Stomach smooth muscle (tissue), 2 donors: ENCODE measurements around the gene CLCN1.

Experiments used
- H3K27ac ChIP-seq: one replicate; pipeline ENCODE4 v1.7.0; 2013; ENCODE audit warnings: mild to moderate bottlenecking, low read length, inconsistent platforms
- H3K27me3 ChIP-seq, 2 donors: one replicate each; pipeline ENCODE4 v1.7.0; 2013; ENCODE audit warnings: low read length in 2 of 2; ENCODE audit not compliant: insufficient read depth in 2 of 2, control insufficient read depth in 1 of 2
- H3K36me3 ChIP-seq, 2 donors: one replicate each; pipeline ENCODE4 v1.7.0; 2013; ENCODE audit warnings: low read length in 2 of 2; ENCODE audit not compliant: control insufficient read depth in 2 of 2, insufficient read depth in 2 of 2
- H3K4me1 ChIP-seq: one replicate; pipeline ENCODE4 v1.7.0; 2013; ENCODE audit warnings: low read length; ENCODE audit not compliant: control insufficient read depth, insufficient read depth
- H3K4me3 ChIP-seq, 2 donors: one replicate each; pipeline ENCODE4 v1.7.0; 2013; ENCODE audit warnings: low read length in 2 of 2
- H3K9ac ChIP-seq, 2 donors: one replicate each; pipeline ENCODE4 v1.7.0; 2013; ENCODE audit warnings: low read length in 2 of 2, mild to moderate bottlenecking in 1 of 2
- H3K9me3 ChIP-seq, 2 donors: one replicate each; pipeline ENCODE4 v1.7.0; 2013; ENCODE audit warnings: low read length in 2 of 2; ENCODE audit not compliant: control insufficient read depth in 2 of 2
- donor health status: healthy.
- donor health status: Pancreatic carcinoma.

Gene CLCN1

DNA sequence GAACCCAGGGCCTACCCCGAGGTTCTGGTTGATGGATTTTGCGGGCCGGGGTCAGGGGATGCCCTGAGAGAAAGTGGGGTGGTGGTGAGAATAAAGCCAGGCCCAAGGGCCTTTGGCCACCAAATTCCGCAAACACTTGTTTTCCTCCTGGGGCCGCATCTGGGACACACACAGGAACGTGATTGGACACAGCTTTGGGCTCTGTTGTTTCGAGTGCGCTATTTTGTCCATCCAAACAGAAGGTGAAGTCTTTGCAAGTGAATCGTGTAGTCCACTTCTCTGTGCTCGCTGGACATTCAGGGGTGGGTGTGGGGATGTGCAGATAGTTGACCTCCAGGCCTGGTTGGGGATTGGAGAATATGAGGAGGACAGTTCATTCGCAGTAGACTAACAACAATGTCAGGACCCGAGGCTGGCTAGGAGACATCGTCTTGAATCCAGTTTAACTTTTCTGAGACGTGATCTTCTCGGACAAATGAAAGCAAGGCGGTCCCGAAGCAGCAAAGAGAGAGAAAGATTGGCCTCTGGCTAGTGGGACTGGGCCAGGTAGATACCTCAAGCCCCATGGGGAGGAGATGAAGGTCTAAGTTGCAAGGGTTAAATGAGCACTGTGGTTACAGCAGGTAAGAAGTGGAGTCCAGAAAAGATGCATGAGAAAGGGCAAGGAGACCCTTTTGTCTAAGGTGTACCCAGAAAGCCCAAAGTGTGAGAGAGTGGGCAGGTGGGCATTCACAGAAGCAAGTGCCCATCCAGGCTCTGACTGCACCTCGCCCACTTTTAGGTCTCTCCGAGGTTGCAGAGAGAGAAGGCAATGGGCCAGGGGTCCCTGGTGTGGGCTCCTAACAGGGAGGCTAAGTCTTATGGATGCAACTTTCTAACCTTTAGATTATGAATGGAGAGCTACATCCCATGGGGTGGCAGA lies 47.4 kb downstream of the CLCN1 start:
- Histone ChIP-seq H3K4me1 (peaks cover 8% of the 10 kb centered on the region), H3K27me3 (peaks cover 21 to 35% of the 10 kb centered on the region in 2 donors), H3K9me3 (no peaks in the 10 kb centered on the region), H3K9ac (no peak overlapping the region), H3K27ac (no peak overlapping the region), H3K36me3 (no peaks in the 10 kb centered on the region), H3K4me3 (peak overlapping the region in 1 of 2 donors; percentile 44)

DNA sequence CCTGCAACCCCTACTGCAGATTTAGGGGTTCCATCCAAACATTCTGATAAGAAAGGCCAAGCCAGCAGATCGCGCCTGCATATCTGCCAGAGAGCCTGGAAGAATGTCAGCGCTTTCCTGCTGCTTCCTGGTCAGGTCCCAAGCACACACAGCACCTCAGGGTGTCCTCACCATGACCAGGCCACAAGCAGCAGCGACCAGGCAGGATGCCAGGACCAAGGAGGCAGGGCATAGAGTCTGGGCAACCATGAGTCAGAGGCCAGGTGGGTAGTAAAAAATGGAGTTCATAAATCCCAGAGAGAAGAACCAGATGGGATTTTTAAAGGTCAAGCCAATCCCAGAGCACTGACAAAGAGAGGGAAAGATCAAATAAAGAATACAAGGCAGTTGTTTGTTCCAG lies 52.1 kb downstream of the CLCN1 start:
- Histone ChIP-seq H3K4me1 (peaks cover 2% of the 10 kb centered on the region), H3K27me3 (peaks cover 11 to 13% of the 10 kb centered on the region in 2 donors), H3K36me3 (no peaks in the 10 kb centered on the region), H3K4me3 (no peak overlapping the region), H3K9me3 (no peaks in the 10 kb centered on the region), H3K9ac (no peak overlapping the region), H3K27ac (no peak overlapping the region)

DNA sequence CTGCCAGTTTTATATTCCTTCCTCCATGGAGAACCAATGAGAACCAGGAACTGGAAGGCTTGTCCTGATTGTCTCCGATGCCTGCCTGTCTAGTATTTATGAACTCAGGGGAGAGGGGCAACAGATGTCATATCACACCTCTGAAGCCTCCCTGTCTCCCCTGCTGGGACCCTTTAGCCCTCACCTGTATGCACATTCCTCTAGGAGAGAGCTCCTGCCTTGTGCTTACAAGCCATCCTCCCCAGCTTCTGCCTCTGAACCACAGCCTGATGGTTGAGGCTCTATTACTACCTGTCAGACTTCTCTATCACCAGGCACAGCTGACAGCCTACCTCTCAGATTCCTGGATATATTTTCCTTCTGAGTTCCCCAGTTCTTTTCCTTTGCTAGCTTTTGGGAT lies 52.5 kb downstream of the CLCN1 start:
- peaks cover 7 to 8% of the 10 kb centered on the region in 2 donors for H3K27me3 ChIP-seq
- H3K4me3 ChIP-seq: no peak overlapping the region
- no peaks in the 10 kb centered on the region for H3K9me3 ChIP-seq
- no peaks in the 10 kb centered on the region for H3K4me1 ChIP-seq
- no peaks in the 10 kb centered on the region for H3K36me3 ChIP-seq
- no peak overlapping the region for H3K9ac ChIP-seq
- no peak overlapping the region for H3K27ac ChIP-seq

DNA sequence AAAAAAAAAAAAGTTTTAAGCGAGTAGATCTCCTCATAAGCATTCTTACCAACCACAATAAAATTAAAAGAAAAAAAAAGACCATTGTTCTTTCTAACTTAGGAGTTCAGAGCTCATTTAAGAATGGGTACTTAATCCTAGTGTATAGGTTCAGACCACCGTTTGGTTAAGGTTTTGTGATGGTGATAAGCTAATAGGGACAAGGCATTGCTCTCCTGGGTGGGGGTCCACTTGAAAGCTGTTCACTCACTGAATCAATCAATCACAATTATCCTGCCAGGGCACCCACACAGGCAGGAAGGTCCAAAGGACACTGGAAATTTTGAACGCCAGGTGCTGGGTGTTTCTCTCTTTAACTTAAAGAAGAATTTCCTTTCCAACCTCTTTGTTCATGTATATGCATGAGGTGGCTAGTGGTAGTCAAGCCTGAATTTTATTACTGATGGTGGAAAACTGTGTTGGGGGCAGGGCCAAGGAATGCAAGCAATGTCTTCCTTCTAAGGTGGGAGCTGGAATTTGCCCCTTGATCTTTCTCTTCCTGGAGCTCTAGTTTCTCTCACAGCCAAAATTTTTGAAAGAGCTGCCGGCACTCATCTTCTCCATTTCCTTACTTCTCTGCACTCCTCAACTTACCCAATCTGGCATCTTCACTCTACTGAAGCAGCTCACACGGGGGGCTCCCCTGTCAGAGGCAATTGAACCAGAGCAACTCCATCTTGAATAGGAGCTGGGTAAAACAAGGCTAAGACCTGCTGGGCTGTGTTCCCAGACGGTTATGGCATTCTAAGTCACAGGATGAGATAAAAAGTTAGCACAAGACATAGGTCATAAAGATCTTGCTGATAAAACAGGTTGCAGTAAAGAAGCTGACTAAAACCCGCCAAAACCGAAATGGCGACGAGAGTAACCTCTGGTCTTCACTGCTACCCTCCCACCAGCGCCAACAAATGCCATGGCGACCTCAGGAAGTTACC lies 54.1 kb downstream of the CLCN1 start:
- Histone ChIP-seq H3K4me1 (no peaks in the 10 kb centered on the region), H3K36me3 (no peaks in the 10 kb centered on the region), H3K9ac (no peak overlapping the region), H3K4me3 (no peak overlapping the region), H3K27ac (no peak overlapping the region), H3K27me3 (peaks cover 0 to 2% of the 10 kb centered on the region in 2 donors), H3K9me3 (no peaks in the 10 kb centered on the region)

DNA sequence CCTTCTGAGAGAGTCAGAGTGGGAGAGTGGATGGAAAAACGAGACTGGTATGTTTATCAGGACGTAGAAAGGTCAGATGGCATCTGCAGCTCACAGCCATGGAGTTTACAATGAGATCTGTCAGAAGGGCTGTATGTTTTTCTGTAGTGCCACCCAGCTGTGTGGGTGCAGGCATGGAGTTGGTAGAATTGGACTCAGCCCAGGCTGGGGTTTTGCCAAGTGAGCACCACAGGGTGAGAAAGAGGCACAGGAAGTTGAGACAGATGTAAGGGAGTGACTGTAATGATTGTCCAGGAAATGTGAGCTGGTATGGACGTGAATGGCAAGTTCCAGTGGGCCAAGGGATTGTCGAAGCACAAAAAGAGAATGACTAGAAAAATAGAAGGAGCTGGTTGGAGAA lies 56.2 kb downstream of the CLCN1 start:
- Histone ChIP-seq H3K27me3 (no peaks in the 10 kb centered on the region), H3K4me3 (no peak overlapping the region), H3K9me3 (no peaks in the 10 kb centered on the region), H3K4me1 (no peaks in the 10 kb centered on the region), H3K36me3 (no peaks in the 10 kb centered on the region), H3K9ac (no peak overlapping the region), H3K27ac (no peak overlapping the region)

DNA sequence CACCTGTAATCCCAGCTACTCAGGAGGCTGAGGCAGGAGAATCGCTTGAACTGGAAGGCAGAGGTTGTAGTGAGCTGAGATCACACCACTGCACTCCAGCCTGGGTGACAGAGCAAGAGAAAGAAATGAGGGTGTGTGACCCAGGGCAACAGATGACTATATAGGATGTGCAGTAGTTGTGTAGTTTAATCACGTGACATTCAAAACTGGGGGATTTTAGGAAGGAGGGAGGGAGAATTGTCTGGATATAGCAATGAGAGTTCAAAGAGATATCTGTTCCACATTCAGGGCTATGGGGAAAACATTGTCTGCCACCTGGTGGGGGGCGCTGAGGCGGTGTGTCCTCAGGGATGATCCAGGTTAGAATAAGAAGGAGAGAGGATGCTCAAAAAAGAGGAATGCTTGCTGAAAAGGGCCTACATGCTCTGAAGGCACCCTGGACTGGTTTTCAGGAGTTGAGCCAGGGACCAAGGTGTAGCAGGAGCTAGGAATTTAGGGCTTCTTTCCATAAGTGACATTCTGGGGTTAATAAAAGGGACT lies 57.4 kb downstream of the CLCN1 start:
- Histone ChIP-seq H3K27me3 (no peaks in the 10 kb centered on the region), H3K4me3 (no peak overlapping the region), H3K36me3 (no peaks in the 10 kb centered on the region), H3K9ac (no peak overlapping the region), H3K27ac (no peak overlapping the region), H3K9me3 (no peaks in the 10 kb centered on the region), H3K4me1 (no peaks in the 10 kb centered on the region)

DNA sequence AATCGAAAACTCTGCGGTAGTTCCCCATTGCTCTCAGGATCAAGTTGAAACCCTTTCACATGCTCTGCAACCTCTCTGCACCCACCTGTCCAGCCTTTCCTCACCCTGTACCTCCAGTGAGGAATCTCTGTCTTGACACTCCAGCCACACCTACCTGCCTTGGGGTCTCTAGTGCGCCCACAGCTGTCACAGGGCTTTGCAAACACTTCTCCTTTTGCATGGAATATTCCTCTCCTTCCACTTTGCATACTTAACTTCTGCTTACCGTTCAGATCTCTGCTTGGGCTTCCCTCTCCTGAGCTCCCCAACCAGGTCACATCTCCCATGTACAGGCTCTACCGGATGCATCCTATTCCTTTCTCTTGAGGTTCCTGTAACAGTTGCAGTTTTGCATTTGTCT lies 58.6 kb downstream of the CLCN1 start:
- Histone ChIP-seq H3K9me3 (no peaks in the 10 kb centered on the region), H3K4me1 (peaks cover 9% of the 10 kb centered on the region), H3K36me3 (no peaks in the 10 kb centered on the region), H3K27me3 (no peaks in the 10 kb centered on the region), H3K27ac (no peak overlapping the region), H3K4me3 (no peak overlapping the region), H3K9ac (no peak overlapping the region)

DNA sequence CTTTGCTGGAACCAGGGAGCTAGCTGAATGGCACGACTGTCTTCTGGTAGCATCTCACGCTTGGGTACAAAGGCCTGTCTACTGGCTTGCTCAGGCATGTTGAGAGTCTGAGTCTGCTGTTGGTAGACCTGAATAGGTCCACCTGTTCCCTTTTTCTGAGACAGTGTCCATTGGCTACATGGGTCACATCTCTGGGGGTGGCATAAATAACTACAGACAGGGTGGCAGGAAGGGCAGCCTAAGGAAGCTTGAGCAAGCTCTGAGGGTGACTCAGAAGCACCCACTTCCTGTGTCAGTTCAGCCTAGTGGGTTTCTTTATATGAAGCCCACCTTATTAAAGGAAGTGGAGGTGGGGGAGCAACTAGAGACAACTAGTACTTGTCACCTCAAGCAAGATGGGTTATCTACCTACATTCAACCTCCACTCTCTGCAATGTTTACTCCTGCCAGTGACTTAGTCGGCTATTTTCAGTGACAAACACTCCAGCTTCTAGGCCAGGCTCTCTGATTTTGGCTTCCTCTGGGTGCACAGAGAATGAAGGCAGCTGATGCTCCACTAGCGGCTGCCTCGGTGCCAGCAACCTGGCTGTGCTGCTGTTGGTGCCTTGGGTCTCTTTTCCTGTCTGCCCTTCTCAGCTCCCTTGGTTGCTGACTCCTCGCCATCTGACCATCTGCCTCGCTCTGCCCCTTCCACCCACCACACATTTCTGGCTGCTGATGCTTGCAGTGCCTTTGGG lies 59.6 kb downstream of the CLCN1 start:
- peaks cover 14% of the 10 kb centered on the region for H3K4me1 ChIP-seq
- H3K9ac ChIP-seq: no peak overlapping the region
- H3K4me3 ChIP-seq: no peak overlapping the region
- no peaks in the 10 kb centered on the region for H3K27me3 ChIP-seq
- no peak overlapping the region for H3K27ac ChIP-seq
- H3K9me3 ChIP-seq: no peaks in the 10 kb centered on the region
- H3K36me3 ChIP-seq: no peaks in the 10 kb centered on the region

DNA sequence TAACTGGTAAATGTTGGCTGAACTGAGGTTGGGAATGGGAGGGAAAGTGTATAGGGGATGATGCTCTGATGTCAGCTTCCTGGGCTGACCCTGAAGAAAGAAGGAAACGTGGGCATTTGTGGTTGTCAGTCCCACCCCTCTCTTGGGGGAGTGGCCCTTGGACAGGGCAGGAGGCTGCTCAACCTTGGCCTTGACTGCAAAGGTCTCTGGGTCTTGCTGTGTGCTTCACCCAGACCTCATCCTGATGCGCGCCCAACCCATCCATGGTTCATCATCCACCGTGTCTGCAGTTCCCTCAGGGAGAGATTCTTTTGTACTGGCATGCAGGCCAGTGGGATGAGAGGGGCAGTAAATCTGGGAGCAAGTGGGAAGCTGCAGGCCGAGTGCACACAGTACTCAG lies 60.5 kb downstream of the CLCN1 start:
- H3K4me3 ChIP-seq: no peak overlapping the region
- no peak overlapping the region for H3K9ac ChIP-seq
- H3K9me3 ChIP-seq: no peaks in the 10 kb centered on the region
- H3K27me3 ChIP-seq: no peaks in the 10 kb centered on the region
- peaks cover 14% of the 10 kb centered on the region for H3K4me1 ChIP-seq
- no peaks in the 10 kb centered on the region for H3K36me3 ChIP-seq
- no peak overlapping the region for H3K27ac ChIP-seq

DNA sequence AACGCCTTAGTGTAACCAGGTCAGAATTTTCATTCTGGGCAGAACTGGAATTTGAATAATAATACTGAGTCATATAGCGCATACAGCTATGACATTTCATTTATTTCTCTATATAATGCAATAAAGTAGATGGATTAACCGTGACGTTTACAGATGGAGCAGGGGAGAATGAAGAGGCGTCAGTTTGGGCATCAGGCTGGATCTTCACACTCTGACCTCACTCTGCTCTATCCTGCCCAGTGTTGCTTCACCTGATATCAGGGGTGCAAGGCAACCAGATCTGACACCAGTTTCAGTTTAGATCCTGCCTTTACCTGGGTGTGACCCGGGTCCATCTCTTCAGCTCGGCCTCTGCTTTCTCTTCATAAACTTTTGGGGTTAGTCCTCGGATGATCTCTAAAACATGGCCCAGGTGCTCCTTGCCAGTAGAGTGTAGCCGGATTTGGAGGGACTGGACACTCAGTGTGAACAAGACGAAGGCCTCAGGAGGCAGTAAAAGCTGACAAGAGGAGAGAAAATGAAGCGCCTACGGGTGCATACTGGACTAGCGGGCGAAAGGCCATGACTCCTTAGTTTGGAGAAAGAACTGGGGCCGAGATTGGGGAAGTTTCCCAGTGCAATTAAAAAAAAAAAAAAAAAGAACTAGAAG lies 63.8 kb downstream of the CLCN1 start:
- peak overlapping the region; percentile 99 for H3K27ac ChIP-seq
- no peaks in the 10 kb centered on the region for H3K27me3 ChIP-seq
- H3K36me3 ChIP-seq: no peaks in the 10 kb centered on the region
- H3K4me3 ChIP-seq: peak overlapping the region; percentile 70 to 89
- H3K9ac ChIP-seq: peak overlapping the region; percentile 96 to 98
- H3K9me3 ChIP-seq: no peaks in the 10 kb centered on the region
- peaks cover 42% of the 10 kb centered on the region for H3K4me1 ChIP-seq
